Nephron progenitor cell (in vitro differentiated cells): ENCODE results near the gene SIRT5.

Experiments
- DNase-seq: peaks from one replicate; pipeline ENCODE4 v3.0.0; 2021
- H3K27ac Mint-ChIP-seq: 2 replicates; pipeline ENCODE4 v1.8.0; 2021; ENCODE audit warnings: mild to moderate bottlenecking, moderate library complexity, mixed read lengths
- H3K27me3 Mint-ChIP-seq: 2 replicates; pipeline ENCODE4 v1.8.0; 2021; ENCODE audit warnings: mild to moderate bottlenecking, low read depth, mixed read lengths; ENCODE audit not compliant: poor library complexity
- H3K36me3 Mint-ChIP-seq: 2 replicates; pipeline ENCODE4 v1.8.0; 2021; ENCODE audit warnings: low read depth, mixed read lengths
- H3K4me1 Mint-ChIP-seq: 2 replicates; pipeline ENCODE4 v1.8.0; 2021; ENCODE audit warnings: mixed read lengths
- H3K4me3 Mint-ChIP-seq: 2 replicates; pipeline ENCODE4 v1.8.0; 2021; ENCODE audit warnings: mild to moderate bottlenecking, moderate library complexity, mixed read lengths
- H3K9me3 Mint-ChIP-seq: 2 replicates; pipeline ENCODE4 v1.8.0; 2021; ENCODE audit warnings: mild to moderate bottlenecking, moderate library complexity, mixed read lengths
- CTCF ChIP-seq: fragments of 200-600 bp; sonication (generic); IDR thresholded peaks from 2 replicates; pipeline ENCODE4 v1.5.0; 2021; ENCODE audit warnings: antibody characterized with exemption

SIRT5 gene

GRCh38 chr6:13565921-13566320 is 8.5 kb upstream of the SIRT5 start:
- H3K36me3 Mint-ChIP-seq = no peaks in the 10 kb centered on the region
- no peak overlapping the region for H3K27ac Mint-ChIP-seq
- H3K4me1 Mint-ChIP-seq = peaks cover 35% of the 10 kb centered on the region
- DNase-seq = no peak
- no peaks in the 10 kb centered on the region for H3K9me3 Mint-ChIP-seq
- no peak overlapping the region for H3K4me3 Mint-ChIP-seq
- peaks cover 6% of the 10 kb centered on the region for H3K27me3 Mint-ChIP-seq
- TF ChIP-seq CTCF = no peak

GRCh38 chr6:13566500-13566899 is 7.9 kb upstream of the SIRT5 start:
- no peak for DNase-seq
- peaks cover 11% of the 10 kb centered on the region for H3K27me3 Mint-ChIP-seq
- no peak for TF ChIP-seq CTCF
- no peaks in the 10 kb centered on the region for H3K36me3 Mint-ChIP-seq
- peaks cover 29% of the 10 kb centered on the region for H3K4me1 Mint-ChIP-seq
- peak overlapping the region; percentile 52 for H3K27ac Mint-ChIP-seq
- no peak overlapping the region for H3K4me3 Mint-ChIP-seq
- H3K9me3 Mint-ChIP-seq = no peaks in the 10 kb centered on the region

DNA sequence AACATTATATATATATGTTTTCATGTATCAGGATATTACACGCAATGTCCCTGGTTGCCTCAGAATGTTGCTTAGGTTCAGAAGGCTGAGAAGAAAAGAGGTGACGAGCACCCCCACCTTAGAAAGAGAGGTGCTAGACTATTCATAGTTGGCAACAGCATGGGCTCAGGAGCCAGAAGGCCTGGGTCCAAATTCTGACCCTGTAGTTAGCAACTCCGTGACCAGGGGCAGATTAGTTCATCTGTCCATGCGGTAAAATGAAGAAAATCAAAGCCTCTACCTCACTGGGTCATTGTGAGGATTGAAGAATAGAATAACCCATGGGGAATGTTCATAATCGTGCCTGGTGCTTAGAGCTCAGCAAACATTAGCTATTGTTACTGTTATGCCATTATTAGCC is 5.4 kb upstream of the SIRT5 start:
- Mint-ChIP-seq H3K27me3 (peaks cover 14% of the 10 kb centered on the region), H3K9me3 (no peaks in the 10 kb centered on the region), H3K27ac (no peak overlapping the region), H3K36me3 (no peaks in the 10 kb centered on the region), H3K4me3 (no peak overlapping the region), H3K4me1 (peaks cover 25% of the 10 kb centered on the region)
- DNase-seq = no peak
- no peak for TF ChIP-seq CTCF

DNA sequence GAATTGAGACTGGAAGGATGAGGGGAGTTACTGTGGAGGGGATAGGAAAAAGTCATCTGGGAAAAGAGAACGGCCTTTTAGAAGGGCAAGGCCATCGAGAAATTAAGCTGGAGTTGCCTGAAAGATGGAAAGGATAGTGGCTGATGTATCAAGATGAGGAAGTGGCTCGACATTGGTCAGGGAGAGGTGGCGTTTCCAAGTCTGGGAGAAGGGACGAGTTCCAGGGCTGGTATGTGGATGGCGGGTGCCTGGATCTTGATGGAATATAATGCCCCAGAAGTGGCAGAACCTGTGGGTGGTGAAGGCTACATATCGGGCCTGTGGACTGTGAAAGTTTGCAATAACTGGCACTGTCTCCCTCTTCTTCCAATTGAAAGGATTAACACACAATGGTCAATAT is 2.2 kb upstream of the SIRT5 start:
- Mint-ChIP-seq H3K36me3 (peaks cover 12% of the 10 kb centered on the region), H3K27ac (peak overlapping the region; percentile 8), H3K4me1 (peaks cover 35% of the 10 kb centered on the region), H3K27me3 (peaks cover 8% of the 10 kb centered on the region), H3K4me3 (peak overlapping the region; percentile 93), H3K9me3 (peaks cover 13% of the 10 kb centered on the region)
- no peak for TF ChIP-seq CTCF
- DNase-seq = no peak

- peaks cover 22% of the 10 kb centered on the region for H3K9me3 Mint-ChIP-seq
- no peak for DNase-seq
- peaks cover 21% of the 10 kb centered on the region for H3K36me3 Mint-ChIP-seq
- TF ChIP-seq CTCF = no peak
- H3K27ac Mint-ChIP-seq = peak overlapping the region; percentile 92
- peaks cover 35% of the 10 kb centered on the region for H3K4me1 Mint-ChIP-seq
- peak overlapping the region; percentile 93 for H3K4me3 Mint-ChIP-seq
- peaks cover 8% of the 10 kb centered on the region for H3K27me3 Mint-ChIP-seq
Measured at GRCh38 chr6:13572951-13573654, 1.3 kb upstream of the SIRT5 start.

DNA sequence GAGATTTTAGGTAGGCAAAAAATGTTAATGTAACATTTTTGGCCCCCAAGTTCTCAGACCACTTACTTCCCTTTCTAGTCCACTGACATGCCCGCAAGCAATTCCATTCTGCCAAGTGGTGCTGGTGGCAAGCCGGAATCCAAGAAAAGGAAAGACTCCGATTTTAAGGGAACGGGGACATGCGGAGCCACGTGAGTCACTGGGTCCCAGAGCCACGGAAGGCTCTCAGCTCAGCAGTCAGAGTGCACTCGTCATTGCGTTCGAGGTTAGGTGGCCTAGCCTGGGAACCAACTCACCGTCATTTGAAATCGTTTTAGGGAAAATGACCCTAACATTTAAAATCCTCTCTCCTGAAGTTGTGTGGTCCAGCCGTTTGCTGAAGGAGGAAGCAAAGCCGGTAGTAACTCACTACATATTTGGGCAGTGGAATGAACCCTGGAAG is 711 bp upstream of the SIRT5 start:
- TF ChIP-seq CTCF = no peak
- Mint-ChIP-seq H3K4me1 (peaks cover 35% of the 10 kb centered on the region), H3K27me3 (peaks cover 8% of the 10 kb centered on the region), H3K36me3 (peaks cover 22% of the 10 kb centered on the region), H3K27ac (peak overlapping the region; percentile 92), H3K9me3 (peaks cover 24% of the 10 kb centered on the region), H3K4me3 (peak overlapping the region; percentile 93)
- DNase-seq = peak; percentile 20
